GM18519 (cell line): Measurements from ENCODE around the gene ROS1.
A peak's percentile ranks its signal among the peaks of the same experiment; 100 is the strongest.
"Not testable (repeated sequence)": the region's sequence is repeated elsewhere in the genome, so short reads cannot be mapped to it uniquely, and the experiment has no call there.

ENCODE experiments used
- ATAC-seq: cut with Tn5 transposase; IDR thresholded peaks from one replicate; pipeline ENCODE4 v1.9.1; 2021; ENCODE audit warnings: mild to moderate bottlenecking, moderate library complexity; ENCODE audit not compliant: unreplicated experiment, low FRiP score

ROS1 gene

DNA sequence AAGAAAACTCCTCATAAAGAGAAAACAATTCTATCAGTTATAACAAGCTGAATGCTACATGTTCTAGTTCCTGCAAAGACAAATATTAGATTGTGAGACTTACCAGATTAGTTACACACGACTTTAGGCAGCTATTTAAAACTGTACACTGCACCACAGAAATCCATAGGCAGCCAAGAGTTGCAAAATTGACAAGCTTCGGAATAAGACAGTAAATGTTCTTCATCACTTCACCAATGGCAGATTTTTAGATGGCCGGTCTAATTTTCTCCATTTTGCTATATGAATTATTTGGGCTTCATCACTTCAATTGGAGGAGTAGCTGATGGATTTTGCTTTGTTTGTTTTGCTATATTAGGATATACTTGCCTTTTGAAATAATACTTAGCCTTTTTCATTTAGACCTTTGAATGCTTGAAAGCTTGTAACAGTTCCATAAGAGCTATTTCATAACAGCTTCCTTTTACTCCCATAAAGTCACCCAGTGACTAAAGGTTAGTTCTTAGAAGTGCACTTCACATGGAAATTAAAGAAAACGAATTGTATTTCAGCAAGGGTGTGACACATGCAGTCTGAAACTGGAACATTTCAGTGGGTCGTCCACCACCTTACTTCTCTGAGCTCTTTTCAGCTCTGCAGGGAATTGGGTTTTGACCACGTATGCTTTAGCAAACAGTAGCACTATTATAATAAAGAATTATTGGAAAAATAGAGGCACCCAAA lies at the start of gene ROS1:
Gene ROS1, minus strand, starts transcription at position 512 of the 723 bp plus-strand sequence. Its CDS starts 286 bp downstream, at position 226.
- ATAC-seq, result no peak

DNA sequence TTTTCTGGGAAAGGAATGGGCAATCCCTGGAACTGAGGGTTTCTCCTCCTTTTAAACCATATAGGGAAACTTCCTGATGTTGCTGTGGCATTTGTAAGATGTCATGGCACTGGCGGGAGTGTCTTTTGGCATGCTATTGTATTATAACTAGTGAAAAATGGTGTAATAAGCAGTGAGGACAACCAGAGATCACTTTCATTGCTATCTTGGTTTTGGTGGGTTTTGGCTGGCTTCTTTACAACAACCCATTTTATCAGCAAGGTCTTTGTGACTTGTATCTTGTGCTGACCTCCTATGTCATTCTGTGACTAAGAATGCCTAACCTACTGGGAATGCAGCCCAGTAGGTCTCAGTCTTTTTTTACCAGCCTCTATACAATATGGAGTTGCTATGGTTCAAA lies 47.7 kb upstream of the ROS1 start:
- ATAC-seq, result no peak

- ATAC-seq, result no peak
These were observed 46.9 kb upstream of the ROS1 start for GRCh38 chr6:117472667-117473066.

DNA sequence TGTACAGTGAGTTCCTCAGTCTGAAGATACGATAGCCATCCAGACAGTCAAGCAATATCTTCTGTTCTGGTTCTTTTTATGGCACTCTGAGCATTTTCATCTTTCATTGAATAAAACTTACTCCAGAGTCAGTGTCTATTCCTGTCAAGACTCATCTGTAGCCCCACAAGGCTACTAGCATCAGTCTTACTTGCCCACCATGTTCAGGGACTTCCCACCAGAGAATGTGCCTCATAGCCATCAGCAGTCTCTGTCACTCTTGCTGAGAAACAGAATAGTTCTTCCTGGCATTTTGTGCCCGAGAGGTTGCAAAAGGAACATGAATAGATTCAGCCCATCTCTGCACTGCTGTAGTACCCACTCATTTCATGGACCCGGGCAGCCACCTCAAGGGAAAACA lies 44.0 kb upstream of the ROS1 start:
- ATAC-seq, result no peak

GRCh38 chr6:117469356-117469755 lies 43.6 kb upstream of the ROS1 start:
- no peak for ATAC-seq

- ATAC-seq, result not testable (repeated sequence)
These were observed 42.8 kb upstream of the ROS1 start for GRCh38 chr6:117468527-117468926.

DNA sequence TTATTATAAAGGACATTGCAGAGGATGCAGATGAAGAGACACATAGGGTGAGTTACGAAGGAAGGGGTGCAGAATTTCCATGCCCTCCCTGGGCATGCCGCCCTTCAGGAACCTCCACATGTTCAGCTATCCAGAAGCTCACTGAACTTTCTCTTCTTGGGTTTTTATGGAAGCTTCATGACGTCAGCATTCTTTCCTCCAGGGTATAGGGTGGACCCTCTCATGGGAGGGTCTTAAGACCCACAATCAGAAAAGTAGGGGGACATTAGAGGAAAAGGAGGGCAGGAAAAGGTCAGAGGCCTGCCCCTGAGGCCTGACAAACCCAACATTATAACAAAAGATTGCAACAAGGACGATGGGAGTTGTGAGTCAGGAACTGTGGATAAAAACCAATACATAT lies 42.1 kb upstream of the ROS1 start:
- ATAC-seq, result no peak

GRCh38 chr6:117465691-117466090 lies 39.9 kb upstream of the ROS1 start:
- ATAC-seq, result no peak

DNA sequence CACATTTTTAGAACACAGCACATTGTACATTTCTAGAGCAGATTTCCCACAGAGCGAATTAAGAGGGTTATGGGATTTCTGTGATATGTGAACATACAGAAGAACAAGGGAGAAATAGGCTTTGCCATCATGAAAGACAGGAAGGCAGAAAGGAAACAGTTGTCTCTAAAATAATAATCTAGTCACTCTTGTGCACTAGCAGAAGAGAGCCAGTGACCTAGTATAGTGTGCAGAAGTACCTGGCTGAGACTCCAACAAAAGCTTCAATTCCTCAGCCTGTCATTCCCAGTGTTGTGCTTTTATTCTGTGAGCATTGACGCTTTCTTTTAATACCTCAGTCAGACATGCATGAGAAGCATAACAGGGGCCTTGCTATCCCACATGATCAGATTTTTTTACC lies 39.0 kb upstream of the ROS1 start:
- ATAC-seq, result no peak

GRCh38 chr6:117463762-117464665 lies 38.3 kb upstream of the ROS1 start:
- peak; percentile 65 for ATAC-seq

- no peak for ATAC-seq
These were observed 33.6 kb upstream of the ROS1 start for GRCh38 chr6:117459204-117459944.

- no peak for ATAC-seq
These were observed 31.3 kb upstream of the ROS1 start for GRCh38 chr6:117456998-117457397.

GRCh38 chr6:117456250-117456649 lies 30.5 kb upstream of the ROS1 start:
- ATAC-seq, result no peak

DNA sequence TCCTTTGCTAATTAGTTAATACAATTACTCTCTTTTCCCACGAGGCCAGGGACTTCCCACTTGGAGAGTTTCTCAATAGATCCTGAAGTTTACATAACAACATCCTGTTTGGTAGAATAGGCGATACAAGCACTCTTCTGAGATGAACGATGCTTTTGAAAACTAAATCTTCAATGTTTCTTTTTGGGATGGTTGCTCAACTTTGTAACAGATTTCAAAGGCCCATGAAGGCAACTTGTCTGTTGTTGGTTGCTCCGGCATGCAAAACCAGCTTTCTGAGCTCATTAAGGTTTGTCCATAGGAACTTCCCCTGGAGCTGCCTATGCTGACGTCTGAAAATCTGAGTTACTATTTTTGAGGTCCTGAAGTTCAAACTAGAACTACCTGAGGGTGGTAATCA lies 25.9 kb upstream of the ROS1 start:
- no peak for ATAC-seq

GRCh38 chr6:117449549-117450439 lies 24.1 kb upstream of the ROS1 start:
- no peak for ATAC-seq

GRCh38 chr6:117448732-117449485 lies 23.2 kb upstream of the ROS1 start:
- no peak for ATAC-seq

- no peak for ATAC-seq
These were observed 22.3 kb upstream of the ROS1 start for GRCh38 chr6:117448011-117448410.

- ATAC-seq, result no peak
These were observed 21.1 kb upstream of the ROS1 start for GRCh38 chr6:117446861-117447260.

DNA sequence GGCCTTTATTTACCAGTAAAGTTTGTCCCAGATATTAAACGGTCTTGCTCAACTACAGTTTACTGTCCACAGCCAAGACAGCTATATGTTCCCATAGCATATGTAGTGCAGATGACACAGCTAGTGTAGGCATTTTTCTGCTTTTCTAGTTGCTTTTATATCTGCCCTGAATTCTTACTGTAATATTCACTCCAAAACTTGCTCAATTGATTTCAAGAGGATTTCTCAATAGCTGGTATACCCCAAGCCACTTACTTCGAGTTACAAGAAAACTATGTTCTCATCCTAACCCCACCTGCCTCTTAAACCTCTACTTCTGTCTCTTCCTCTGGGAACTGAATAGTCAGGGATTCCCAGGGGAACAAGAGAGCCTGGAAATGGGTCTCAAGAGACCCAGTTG lies 18.9 kb upstream of the ROS1 start:
- ATAC-seq, result no peak
